ENCODE results near the gene CFP.

GRCh38 chrX:47620303-47620685 is 9.4 kb downstream of the CFP start:
- no peak for TF ChIP-seq POU2F2 (IDR thresholded peaks at IDR 0.05; ENCODE audit: low read depth, low read length)
- TF ChIP-seq POLR2A (IDR thresholded peaks at IDR 0.05; ENCODE audit: low read depth, low read length), result no peak

Measured in GM12891 (cell line).